K562 (cell line): Measurements from ENCODE around the gene PRXL2A. TPM values are rescaled to one million over a fixed set of nuclear protein-coding genes. Genes with fewer than 3 reads are reported as not detected.

ENCODE experiments used
- HNRNPUL1 ChIP-seq: fragments of 200-400 bp; formaldehyde crosslinking; IDR thresholded peaks from 2 replicates; pipeline ENCODE4 v1.6.1; 2017; ENCODE audit warnings: low read length
- NR2C1 ChIP-seq, 2 experiments: fragments of 450-650 bp; IDR thresholded peaks; 2 replicates each; pipeline ENCODE4 v1.6.1; 2017; ENCODE audit warnings: mild to moderate bottlenecking in 2 of 2, antibody characterized with exemption in 1 of 2, inconsistent platforms in 1 of 2, missing compliant biosample characterization in 1 of 2, missing genetic modification characterization in 1 of 2
- POLR2G ChIP-seq: fragments of 200-400 bp; formaldehyde crosslinking; IDR thresholded peaks from 2 replicates; pipeline ENCODE4 v1.6.1; 2017; ENCODE audit warnings: low read depth, mild to moderate bottlenecking, antibody characterized with exemption, low read length, moderate library complexity
- RB1 ChIP-seq: fragments of 450-650 bp; IDR thresholded peaks from 2 replicates; pipeline ENCODE4 v1.6.1; 2017; ENCODE audit warnings: low read depth, mild to moderate bottlenecking
- SIN3A ChIP-seq, 2 experiments: fragments of 150-350 bp in 1 of 2; IDR thresholded peaks; 2 replicates each; pipeline ENCODE4 v1.6.1; 2011 to 2016; ENCODE audit warnings: borderline replicate concordance in 2 of 2, low read depth in 2 of 2, low read length in 2 of 2, mild to moderate bottlenecking in 2 of 2, moderate library complexity in 2 of 2; ENCODE audit not compliant: control insufficient read depth in 1 of 2
- SMAD4 ChIP-seq: fragments of 250-450 bp; sonication (Bioruptor Pico); conservative IDR thresholded peaks from 2 replicates; pipeline ENCODE4 v1.8.0; 2021; ENCODE audit warnings: inconsistent platforms, mild to moderate bottlenecking, moderate library complexity
- U2AF2 ChIP-seq: fragments of 200-400 bp; formaldehyde crosslinking; optimal IDR thresholded peaks from 2 replicates; pipeline ENCODE3; 2017; ENCODE audit warnings: low read depth, mild to moderate bottlenecking, low read length
- ZNF445 ChIP-seq: fragments of 250-450 bp; sonication (Bioruptor Pico); IDR thresholded peaks from 2 replicates; pipeline ENCODE4 v1.4.0; 2020; ENCODE audit warnings: low read depth, mild to moderate bottlenecking, moderate library complexity
- polyA plus RNA-seq, 8 experiments: library from polyadenylated mRNA; depleted of rRNA in 4 of 8; stranded (reverse) in 5 of 8; unstranded in 3 of 8; fragments of >200 nt; fragmentation: Nextera tagmentation in 2 of 8; fragmentation: Illumina TruSeq in 1 of 8; extraction: Ambion mirVana in 2 of 8; extraction: Trizol in 1 of 8; gene quantifications; 2 replicates each; pipeline versions ENCODE4 v1.2.1 to v1.2.3, GENCODE V29; 2011 to 2014; ENCODE audit warnings: inconsistent platforms in 1 of 8, missing spikeins in 1 of 8
- total RNA-seq, 7 experiments: library from RNA; depleted of rRNA in 6 of 7; stranded (reverse); fragments of >200 nt in 6 of 7; fragmentation: Illumina TruSeq in 2 of 7; extraction: Trizol in 2 of 7; gene quantifications; 2 replicates each; pipeline versions ENCODE4 v1.2.1 to v1.2.3, GENCODE V29; 2011 to 2021; ENCODE audit warnings: low replicate concordance in 1 of 7
- TF ChIP-seq, protein P1 (sequence below), 2 experiments: fragments of 450-650 bp; conservative IDR thresholded peaks; 2 replicates each; pipeline ENCODE4 v1.6.1; 2017; ENCODE audit warnings: mild to moderate bottlenecking in 2 of 2, moderate library complexity in 2 of 2
- TF ChIP-seq, protein P2 (sequence below), 2 experiments: IDR thresholded peaks; 2 replicates each; pipeline ENCODE4 v1.6.1; 2011; ENCODE audit warnings: borderline replicate concordance in 1 of 2, control low read depth in 1 of 2, low read depth in 1 of 2, low read length in 1 of 2, mild to moderate bottlenecking in 1 of 2, mixed read lengths in 1 of 2, moderate library complexity in 1 of 2; ENCODE audit not compliant: insufficient read depth in 1 of 2, insufficient read length in 1 of 2, poor library complexity in 1 of 2, severe bottlenecking in 1 of 2; ENCODE audit errors: extremely low read depth in 1 of 2
- TF ChIP-seq, protein P3 (sequence below): sonication (generic); formaldehyde crosslinking; IDR thresholded peaks from 2 replicates; pipeline ENCODE4 v1.8.0; 2022; ENCODE audit warnings: mild to moderate bottlenecking, missing genetic modification reagents
- TF ChIP-seq, protein P4 (sequence below): fragments of 250-450 bp; sonication (Bioruptor Pico); IDR thresholded peaks from 2 replicates; pipeline ENCODE4 v1.4.0; 2020; ENCODE audit warnings: borderline replicate concordance

PRXL2A gene
- total and polyA plus RNA-seq, 9 of the 15 experiments (the other 6 are each of a cell fraction or from before 2014, with no cell fraction given), result 0.14 to 1.2 (median 0.75) TPM

DNA sequence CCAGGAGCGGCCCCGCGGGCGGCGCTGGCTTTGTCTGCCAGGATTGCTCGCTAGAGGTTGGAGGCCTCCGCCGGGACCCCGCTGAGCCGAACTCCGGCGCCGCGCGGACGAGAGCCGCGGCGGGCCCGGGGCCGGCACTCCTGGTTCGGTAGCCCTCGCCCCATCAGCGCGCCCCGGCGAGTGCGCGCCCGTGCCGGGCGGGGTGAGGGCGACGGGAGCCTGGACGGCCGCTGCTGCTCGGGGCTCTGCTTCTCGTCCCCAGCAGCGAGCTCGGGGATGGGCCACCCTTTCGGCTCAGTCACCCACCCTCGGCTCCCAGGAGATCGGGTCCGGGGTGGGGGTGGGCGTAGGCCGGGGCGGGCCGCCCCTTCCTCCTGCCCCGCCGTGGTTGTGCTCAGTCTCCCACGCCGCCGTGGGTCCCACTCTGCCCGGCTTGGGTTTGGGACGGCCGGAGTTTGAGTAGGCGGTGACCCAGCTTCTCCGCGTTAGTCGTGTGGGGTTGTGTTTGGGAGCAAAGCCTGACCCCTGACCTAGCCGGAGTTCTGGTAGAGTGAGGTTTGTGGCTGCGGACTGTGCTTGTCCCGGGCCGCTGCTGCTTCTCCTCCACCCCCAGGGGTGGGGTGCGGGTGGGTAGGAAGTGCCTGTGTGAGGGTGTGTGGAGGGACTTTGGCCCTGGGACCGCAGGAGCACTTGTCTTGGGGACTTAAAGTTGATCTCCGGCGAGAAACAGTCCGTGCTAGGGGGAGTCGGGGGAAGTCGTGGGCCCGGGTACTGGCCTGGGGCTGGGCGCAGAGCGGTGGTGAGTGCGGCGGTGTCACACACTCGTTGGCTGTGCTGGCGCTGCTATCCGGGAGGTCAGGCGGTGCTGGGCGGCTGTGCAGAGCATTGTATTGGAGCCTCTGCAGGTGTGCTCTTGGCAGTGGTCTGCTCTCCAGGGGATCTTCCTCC, 46.4 kb downstream of the PRXL2A start (continued):
- TF ChIP-seq, protein P1, sequence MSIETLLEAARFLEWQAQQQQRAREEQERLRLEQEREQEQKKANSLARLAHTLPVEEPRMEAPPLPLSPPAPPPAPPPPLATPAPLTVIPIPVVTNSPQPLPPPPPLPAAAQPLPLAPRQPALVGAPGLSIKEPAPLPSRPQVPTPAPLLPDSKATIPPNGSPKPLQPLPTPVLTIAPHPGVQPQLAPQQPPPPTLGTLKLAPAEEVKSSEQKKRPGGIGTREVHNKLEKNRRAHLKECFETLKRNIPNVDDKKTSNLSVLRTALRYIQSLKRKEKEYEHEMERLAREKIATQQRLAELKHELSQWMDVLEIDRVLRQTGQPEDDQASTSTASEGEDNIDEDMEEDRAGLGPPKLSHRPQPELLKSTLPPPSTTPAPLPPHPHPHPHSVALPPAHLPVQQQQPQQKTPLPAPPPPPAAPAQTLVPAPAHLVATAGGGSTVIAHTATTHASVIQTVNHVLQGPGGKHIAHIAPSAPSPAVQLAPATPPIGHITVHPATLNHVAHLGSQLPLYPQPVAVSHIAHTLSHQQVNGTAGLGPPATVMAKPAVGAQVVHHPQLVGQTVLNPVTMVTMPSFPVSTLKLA (conservative IDR thresholded peaks at IDR 0.05), result 0 out of 4 replicates have a peak, but pooled peaks of 1 of the 2 experiments have one; percentile 33
- TF ChIP-seq SMAD4 (CRISPR knock-in tag) (peak; percentile 16), NR2C1 (IDR thresholded peaks at IDR 0.05) (peak; percentile 59), NR2C1 (tag; IDR thresholded peaks at IDR 0.05) (peak; percentile 12), HNRNPUL1 (no peak), POLR2G (peak; percentile 38; the same call in 1 of the 2 replicates), ZNF445 (CRISPR knock-in tag) (no peak), SIN3A (IDR thresholded peaks at IDR 0.05; ENCODE audit: borderline replicate concordance in 2 of 2, control insufficient read depth in 1 of 2, low read depth in 2 of 2, low read length in 2 of 2) (0 out of 4 replicates have a peak, but pooled peaks of 1 of the 2 experiments have one; percentile 44), U2AF2 (no peak), RB1 (peak; percentile 64; the same call in 1 of the 2 replicates)
- TF ChIP-seq, protein P2, sequence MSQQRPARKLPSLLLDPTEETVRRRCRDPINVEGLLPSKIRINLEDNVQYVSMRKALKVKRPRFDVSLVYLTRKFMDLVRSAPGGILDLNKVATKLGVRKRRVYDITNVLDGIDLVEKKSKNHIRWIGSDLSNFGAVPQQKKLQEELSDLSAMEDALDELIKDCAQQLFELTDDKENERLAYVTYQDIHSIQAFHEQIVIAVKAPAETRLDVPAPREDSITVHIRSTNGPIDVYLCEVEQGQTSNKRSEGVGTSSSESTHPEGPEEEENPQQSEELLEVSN (IDR thresholded peaks at IDR 0.05; ENCODE audit: borderline replicate concordance in 1 of 2, extremely low read depth in 1 of 2, insufficient read depth in 1 of 2, insufficient read length in 1 of 2, low read depth in 1 of 2, low read length in 1 of 2, poor library complexity in 1 of 2, severe bottlenecking in 1 of 2), result peak in 1 of 2 experiments; percentile 1
- TF ChIP-seq, protein P3, sequence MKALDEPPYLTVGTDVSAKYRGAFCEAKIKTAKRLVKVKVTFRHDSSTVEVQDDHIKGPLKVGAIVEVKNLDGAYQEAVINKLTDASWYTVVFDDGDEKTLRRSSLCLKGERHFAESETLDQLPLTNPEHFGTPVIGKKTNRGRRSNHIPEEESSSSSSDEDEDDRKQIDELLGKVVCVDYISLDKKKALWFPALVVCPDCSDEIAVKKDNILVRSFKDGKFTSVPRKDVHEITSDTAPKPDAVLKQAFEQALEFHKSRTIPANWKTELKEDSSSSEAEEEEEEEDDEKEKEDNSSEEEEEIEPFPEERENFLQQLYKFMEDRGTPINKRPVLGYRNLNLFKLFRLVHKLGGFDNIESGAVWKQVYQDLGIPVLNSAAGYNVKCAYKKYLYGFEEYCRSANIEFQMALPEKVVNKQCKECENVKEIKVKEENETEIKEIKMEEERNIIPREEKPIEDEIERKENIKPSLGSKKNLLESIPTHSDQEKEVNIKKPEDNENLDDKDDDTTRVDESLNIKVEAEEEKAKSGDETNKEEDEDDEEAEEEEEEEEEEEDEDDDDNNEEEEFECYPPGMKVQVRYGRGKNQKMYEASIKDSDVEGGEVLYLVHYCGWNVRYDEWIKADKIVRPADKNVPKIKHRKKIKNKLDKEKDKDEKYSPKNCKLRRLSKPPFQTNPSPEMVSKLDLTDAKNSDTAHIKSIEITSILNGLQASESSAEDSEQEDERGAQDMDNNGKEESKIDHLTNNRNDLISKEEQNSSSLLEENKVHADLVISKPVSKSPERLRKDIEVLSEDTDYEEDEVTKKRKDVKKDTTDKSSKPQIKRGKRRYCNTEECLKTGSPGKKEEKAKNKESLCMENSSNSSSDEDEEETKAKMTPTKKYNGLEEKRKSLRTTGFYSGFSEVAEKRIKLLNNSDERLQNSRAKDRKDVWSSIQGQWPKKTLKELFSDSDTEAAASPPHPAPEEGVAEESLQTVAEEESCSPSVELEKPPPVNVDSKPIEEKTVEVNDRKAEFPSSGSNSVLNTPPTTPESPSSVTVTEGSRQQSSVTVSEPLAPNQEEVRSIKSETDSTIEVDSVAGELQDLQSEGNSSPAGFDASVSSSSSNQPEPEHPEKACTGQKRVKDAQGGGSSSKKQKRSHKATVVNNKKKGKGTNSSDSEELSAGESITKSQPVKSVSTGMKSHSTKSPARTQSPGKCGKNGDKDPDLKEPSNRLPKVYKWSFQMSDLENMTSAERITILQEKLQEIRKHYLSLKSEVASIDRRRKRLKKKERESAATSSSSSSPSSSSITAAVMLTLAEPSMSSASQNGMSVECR (CRISPR knock-in tag), result no peak
- TF ChIP-seq, protein P4, sequence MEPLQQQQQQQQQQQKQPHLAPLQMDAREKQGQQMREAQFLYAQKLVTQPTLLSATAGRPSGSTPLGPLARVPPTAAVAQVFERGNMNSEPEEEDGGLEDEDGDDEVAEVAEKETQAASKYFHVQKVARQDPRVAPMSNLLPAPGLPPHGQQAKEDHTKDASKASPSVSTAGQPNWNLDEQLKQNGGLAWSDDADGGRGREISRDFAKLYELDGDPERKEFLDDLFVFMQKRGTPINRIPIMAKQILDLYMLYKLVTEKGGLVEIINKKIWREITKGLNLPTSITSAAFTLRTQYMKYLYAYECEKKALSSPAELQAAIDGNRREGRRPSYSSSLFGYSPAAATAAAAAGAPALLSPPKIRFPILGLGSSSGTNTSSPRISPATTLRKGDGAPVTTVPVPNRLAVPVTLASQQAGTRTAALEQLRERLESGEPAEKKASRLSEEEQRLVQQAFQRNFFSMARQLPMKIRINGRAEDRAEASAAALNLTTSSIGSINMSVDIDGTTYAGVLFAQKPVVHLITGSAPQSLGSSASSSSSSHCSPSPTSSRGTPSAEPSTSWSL (CRISPR knock-in tag), result no peak
